Fibroblast of lung (primary cell): ENCODE results near the gene MIA2. TPM values are rescaled to one million over a fixed set of nuclear protein-coding genes. Genes with fewer than 3 reads are reported as not detected.
A peak's percentile ranks its signal among the peaks of the same experiment; 100 is the strongest.

Experiments used
- DNase-seq, 2 donors: peaks; one replicate each; pipeline versions ENCODE4 v3.0.0 to v3.0.0-alpha.2; 2010; ENCODE audit warnings: low read depth in 2 of 2
- H2AFZ ChIP-seq: 2 replicates; pipeline ENCODE4 v1.5.1; 2012; ENCODE audit warnings: low read length, control low read depth, inconsistent platforms
- H3K27ac ChIP-seq: 2 replicates; pipeline ENCODE4 v1.5.1; 2011; ENCODE audit warnings: low read length, control low read depth; ENCODE audit not compliant: insufficient read depth
- H3K27me3 ChIP-seq: 2 replicates; pipeline ENCODE4 v1.5.1; 2011; ENCODE audit warnings: mild to moderate bottlenecking, low read length; ENCODE audit not compliant: control insufficient read depth, insufficient read depth
- H3K36me3 ChIP-seq: 2 replicates; pipeline ENCODE4 v1.5.1; 2011; ENCODE audit warnings: low read length; ENCODE audit not compliant: control insufficient read depth, insufficient read depth
- H3K4me1 ChIP-seq: 2 replicates; pipeline ENCODE4 v1.5.1; 2011; ENCODE audit warnings: low read length; ENCODE audit not compliant: control insufficient read depth, insufficient read depth; ENCODE audit errors: extremely low read depth
- H3K4me2 ChIP-seq: 2 replicates; pipeline ENCODE4 v1.5.1; 2011; ENCODE audit warnings: low read length, control low read depth; ENCODE audit not compliant: insufficient read depth; ENCODE audit errors: extremely low read depth
- H3K4me3 ChIP-seq, 4 experiments: fragments of 200-600 bp in 1 of 4; sonication (generic) in 1 of 4; replicated peaks in 1 of 4; 2 replicates each; pipeline ENCODE4 v1.5.1; 2011 to 2016; ENCODE audit warnings: low read length in 4 of 4, low read depth in 3 of 4, mild to moderate bottlenecking in 3 of 4, control low read depth in 2 of 4, inconsistent platforms in 1 of 4, mixed read lengths in 1 of 4; ENCODE audit not compliant: insufficient read depth in 1 of 4; ENCODE audit errors: control extremely low read depth in 1 of 4
- H3K79me2 ChIP-seq: 2 replicates; pipeline ENCODE4 v1.5.1; 2012; ENCODE audit warnings: mild to moderate bottlenecking, low read length, inconsistent platforms; ENCODE audit not compliant: control insufficient read depth, insufficient read depth
- H3K9ac ChIP-seq: 2 replicates; pipeline ENCODE4 v1.5.1; 2011; ENCODE audit warnings: mild to moderate bottlenecking, low read length, control low read depth; ENCODE audit not compliant: insufficient read depth
- H3K9me3 ChIP-seq: 2 replicates; pipeline ENCODE4 v1.5.1; 2012; ENCODE audit warnings: low read depth, low read length; ENCODE audit not compliant: control insufficient read depth, insufficient read depth
- H4K20me1 ChIP-seq: 2 replicates; pipeline ENCODE4 v1.5.1; 2011; ENCODE audit warnings: low read length; ENCODE audit not compliant: control insufficient read depth, insufficient read depth; ENCODE audit errors: extremely low read depth
- EZH2 ChIP-seq: IDR thresholded peaks from 2 replicates; pipeline ENCODE4 v1.5.1; 2012; ENCODE audit warnings: low read length, control low read depth, mild to moderate bottlenecking; ENCODE audit errors: missing control alignments
- polyA plus RNA-seq, 2 donors: library from polyadenylated mRNA; depleted of rRNA in 1 of 2; stranded (reverse) in 1 of 2; unstranded in 1 of 2; fragments of >200 nt; gene quantifications; 2 replicates each; pipeline ENCODE4 v1.2.1, GENCODE V29; 2011 to 2012; ENCODE audit warnings: missing spikeins in 1 of 2
- total RNA-seq: library from RNA; depleted of rRNA; stranded (reverse); fragments of >200 nt; gene quantifications from 2 replicates; pipeline ENCODE4 v1.2.1, GENCODE V29; 2014
- TF ChIP-seq, protein P1 (sequence below), 2 donors: IDR thresholded peaks in 1 of 2; conservative IDR thresholded peaks in 1 of 2; 1 replicate in 1 of 2; 2 replicates in 1 of 2; pipeline ENCODE4 v1.5.1; 2011 to 2012; ENCODE audit warnings: low read length in 2 of 2, control low read depth in 1 of 2, inconsistent platforms in 1 of 2, low read depth in 1 of 2, mild to moderate bottlenecking in 1 of 2

MIA2 gene
- total and polyA plus RNA-seq, 2 donors (not counting 1 experiment from before 2014, with no cell fraction given) = 9.7 to 15.0 TPM

DNA sequence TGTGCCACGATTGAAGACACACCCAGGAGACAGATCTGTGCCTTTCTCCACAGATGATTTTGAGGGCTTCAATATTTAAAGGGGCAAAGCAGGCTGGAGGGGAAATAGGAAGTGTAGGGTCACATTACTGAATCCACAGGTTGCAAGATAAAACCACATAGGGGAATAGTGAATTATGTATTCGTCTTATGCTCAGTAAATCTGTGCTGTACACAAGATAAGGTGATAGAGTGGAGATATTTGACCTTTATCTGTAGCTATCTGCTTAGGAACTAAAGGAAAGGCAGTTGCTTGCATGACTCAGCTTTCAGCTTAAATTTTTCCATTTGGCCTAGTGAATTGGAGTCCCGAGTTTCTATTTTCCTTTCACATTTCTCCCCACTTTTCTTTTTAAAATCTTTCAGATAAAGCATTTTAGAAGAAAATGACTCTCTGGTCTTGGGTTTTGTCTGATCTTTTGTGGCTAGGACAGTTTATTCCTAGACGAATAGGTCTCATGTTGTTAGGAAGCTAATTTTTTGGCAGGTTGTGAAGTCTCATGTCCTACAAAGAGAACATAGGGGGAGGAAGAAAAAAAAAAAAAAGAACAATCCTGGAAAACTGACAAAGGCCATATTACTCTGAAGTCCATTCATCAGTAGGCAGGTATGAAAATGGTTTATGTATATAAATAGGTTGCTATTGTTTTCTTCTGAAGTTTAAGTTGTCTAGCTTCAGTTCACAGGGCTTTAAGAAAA lies 143.1 kb downstream of the MIA2 start:
- H3K27me3 ChIP-seq = no peaks in the 10 kb centered on the region
- no peak for TF ChIP-seq EZH2
- TF ChIP-seq, protein P1, sequence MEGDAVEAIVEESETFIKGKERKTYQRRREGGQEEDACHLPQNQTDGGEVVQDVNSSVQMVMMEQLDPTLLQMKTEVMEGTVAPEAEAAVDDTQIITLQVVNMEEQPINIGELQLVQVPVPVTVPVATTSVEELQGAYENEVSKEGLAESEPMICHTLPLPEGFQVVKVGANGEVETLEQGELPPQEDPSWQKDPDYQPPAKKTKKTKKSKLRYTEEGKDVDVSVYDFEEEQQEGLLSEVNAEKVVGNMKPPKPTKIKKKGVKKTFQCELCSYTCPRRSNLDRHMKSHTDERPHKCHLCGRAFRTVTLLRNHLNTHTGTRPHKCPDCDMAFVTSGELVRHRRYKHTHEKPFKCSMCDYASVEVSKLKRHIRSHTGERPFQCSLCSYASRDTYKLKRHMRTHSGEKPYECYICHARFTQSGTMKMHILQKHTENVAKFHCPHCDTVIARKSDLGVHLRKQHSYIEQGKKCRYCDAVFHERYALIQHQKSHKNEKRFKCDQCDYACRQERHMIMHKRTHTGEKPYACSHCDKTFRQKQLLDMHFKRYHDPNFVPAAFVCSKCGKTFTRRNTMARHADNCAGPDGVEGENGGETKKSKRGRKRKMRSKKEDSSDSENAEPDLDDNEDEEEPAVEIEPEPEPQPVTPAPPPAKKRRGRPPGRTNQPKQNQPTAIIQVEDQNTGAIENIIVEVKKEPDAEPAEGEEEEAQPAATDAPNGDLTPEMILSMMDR (conservative IDR thresholded peaks at IDR 0.05 in 1 of 2, IDR thresholded peaks at IDR 0.05 in 1 of 2; ENCODE audit: low read depth in 1 of 2, low read length in 2 of 2) = no peak
- DNase-seq = peak; percentile 13 to 57
- H3K27ac ChIP-seq = peak overlapping the region; percentile 6
- no peak overlapping the region for H3K4me3 ChIP-seq
- no peak overlapping the region for H3K9ac ChIP-seq
- H3K79me2 ChIP-seq = no peaks in the 10 kb centered on the region
- no peaks in the 10 kb centered on the region for H4K20me1 ChIP-seq
- H3K4me2 ChIP-seq = no peak overlapping the region
- H3K4me1 ChIP-seq = peaks cover 2% of the 10 kb centered on the region
- peak overlapping the region; percentile 30 for H2AFZ ChIP-seq
- H3K36me3 ChIP-seq = no peaks in the 10 kb centered on the region
- H3K9me3 ChIP-seq = no peaks in the 10 kb centered on the region

DNA sequence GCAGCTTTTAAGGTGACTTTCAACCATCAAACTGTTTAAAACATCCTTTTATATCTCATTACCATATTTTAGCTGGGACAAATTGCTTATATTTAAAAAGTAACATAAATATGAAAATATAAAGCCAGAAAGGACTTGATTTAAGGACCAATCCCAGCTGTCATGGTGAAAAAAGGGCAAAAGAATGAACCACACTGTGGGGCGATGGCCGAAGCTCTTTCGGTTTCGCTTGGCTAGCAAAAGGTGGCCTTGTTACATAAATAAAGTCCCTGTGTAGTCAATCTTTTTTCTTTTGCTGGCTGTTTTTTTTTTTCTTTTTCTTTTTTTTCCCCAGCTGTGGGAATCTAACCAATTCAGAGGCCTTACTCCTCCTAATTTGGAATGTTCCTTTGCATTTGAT lies 147.7 kb downstream of the MIA2 start:
- Histone ChIP-seq H3K4me1 (no peaks in the 10 kb centered on the region), H3K79me2 (no peaks in the 10 kb centered on the region), H3K27ac (no peak overlapping the region), H4K20me1 (no peaks in the 10 kb centered on the region), H3K27me3 (no peaks in the 10 kb centered on the region), H2AFZ (no peak overlapping the region), H3K36me3 (no peaks in the 10 kb centered on the region), H3K4me2 (no peak overlapping the region), H3K9me3 (no peaks in the 10 kb centered on the region), H3K4me3 (no peak overlapping the region), H3K9ac (no peak overlapping the region)
- TF ChIP-seq, protein P1 (conservative IDR thresholded peaks at IDR 0.05 in 1 of 2, IDR thresholded peaks at IDR 0.05 in 1 of 2; ENCODE audit: low read depth in 1 of 2, low read length in 2 of 2) = no peak
- TF ChIP-seq EZH2 = no peak
- DNase-seq = peak in 1 of 2 donors; percentile 7

DNA sequence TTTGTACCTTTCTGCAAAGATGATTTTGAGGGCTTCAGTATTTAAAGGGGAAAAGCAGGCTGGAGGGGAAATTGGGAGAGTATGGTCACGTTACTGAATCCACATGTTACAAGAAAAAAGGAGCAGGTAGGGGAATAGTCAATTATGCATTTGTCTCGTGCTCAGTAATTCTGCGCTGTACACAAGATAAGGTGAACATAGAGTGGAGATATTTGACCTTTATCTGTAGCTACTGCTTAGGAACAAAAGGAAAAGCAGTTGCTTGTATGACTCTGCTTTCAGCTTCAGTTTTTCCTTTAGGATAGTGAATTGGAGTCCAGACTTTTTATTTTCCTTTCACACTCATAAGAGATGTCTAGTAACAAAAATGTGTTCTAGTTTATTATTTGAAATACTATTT lies 148.7 kb downstream of the MIA2 start:
- no peaks in the 10 kb centered on the region for H3K9me3 ChIP-seq
- no peak for TF ChIP-seq EZH2
- TF ChIP-seq, protein P1 (conservative IDR thresholded peaks at IDR 0.05 in 1 of 2, IDR thresholded peaks at IDR 0.05 in 1 of 2; ENCODE audit: low read depth in 1 of 2, low read length in 2 of 2) = no peak
- H3K79me2 ChIP-seq = no peaks in the 10 kb centered on the region
- H4K20me1 ChIP-seq = no peaks in the 10 kb centered on the region
- no peak overlapping the region for H3K4me2 ChIP-seq
- H2AFZ ChIP-seq = no peak overlapping the region
- H3K36me3 ChIP-seq = no peaks in the 10 kb centered on the region
- DNase-seq = no peak
- H3K4me1 ChIP-seq = no peaks in the 10 kb centered on the region
- H3K9ac ChIP-seq = no peak overlapping the region
- H3K27me3 ChIP-seq = no peaks in the 10 kb centered on the region
- no peak overlapping the region for H3K4me3 ChIP-seq
- no peak overlapping the region for H3K27ac ChIP-seq
